ENCODE data around the gene FOLR2.
"Not testable (repeated sequence)": the region's sequence is repeated elsewhere in the genome, so short reads cannot be mapped to it uniquely, and the experiment has no call there.

DNA sequence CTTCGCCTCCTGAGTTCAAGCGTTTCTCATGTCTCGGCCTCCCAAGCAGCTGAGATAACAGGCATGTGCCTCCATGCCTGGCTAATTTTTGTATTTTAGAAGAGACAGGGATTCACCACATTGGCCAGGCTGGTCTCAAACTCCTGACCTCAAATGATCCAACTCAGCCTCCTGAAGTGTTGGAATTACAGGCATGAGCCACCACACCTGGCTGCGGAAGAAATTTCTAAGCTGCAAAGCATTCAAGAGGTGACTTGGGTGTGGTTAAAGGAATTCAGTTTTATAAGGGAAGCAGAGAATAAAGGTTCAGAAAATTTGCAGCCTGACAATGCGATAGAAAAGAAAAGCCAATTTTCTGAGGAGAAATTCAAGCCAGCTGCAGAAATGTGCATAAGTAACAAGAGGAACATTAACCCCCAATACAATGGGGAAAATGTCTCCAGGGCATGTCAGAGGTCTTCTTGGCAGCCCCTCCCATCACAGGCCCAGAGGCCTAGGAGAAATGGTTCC is 47.5 kb upstream of the FOLR2 start:
- TF ChIP-seq, protein P1, sequence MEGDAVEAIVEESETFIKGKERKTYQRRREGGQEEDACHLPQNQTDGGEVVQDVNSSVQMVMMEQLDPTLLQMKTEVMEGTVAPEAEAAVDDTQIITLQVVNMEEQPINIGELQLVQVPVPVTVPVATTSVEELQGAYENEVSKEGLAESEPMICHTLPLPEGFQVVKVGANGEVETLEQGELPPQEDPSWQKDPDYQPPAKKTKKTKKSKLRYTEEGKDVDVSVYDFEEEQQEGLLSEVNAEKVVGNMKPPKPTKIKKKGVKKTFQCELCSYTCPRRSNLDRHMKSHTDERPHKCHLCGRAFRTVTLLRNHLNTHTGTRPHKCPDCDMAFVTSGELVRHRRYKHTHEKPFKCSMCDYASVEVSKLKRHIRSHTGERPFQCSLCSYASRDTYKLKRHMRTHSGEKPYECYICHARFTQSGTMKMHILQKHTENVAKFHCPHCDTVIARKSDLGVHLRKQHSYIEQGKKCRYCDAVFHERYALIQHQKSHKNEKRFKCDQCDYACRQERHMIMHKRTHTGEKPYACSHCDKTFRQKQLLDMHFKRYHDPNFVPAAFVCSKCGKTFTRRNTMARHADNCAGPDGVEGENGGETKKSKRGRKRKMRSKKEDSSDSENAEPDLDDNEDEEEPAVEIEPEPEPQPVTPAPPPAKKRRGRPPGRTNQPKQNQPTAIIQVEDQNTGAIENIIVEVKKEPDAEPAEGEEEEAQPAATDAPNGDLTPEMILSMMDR (IDR thresholded peaks at IDR 0.05 in 8 of 11, conservative IDR thresholded peaks at IDR 0.05 in 3 of 11) = not testable (repeated sequence)
- TF ChIP-seq POLR2A (IDR thresholded peaks at IDR 0.05) = not testable (repeated sequence)
